Ureter (tissue), 1 donor: ENCODE measurements around the gene ZNF469. TPM values are rescaled to one million over a fixed set of nuclear protein-coding genes. Genes with fewer than 3 reads are reported as not detected.

Experiments
- DNase-seq: peaks from one replicate; pipeline ENCODE4 v3.0.0-alpha.2; 2020; ENCODE audit warnings: low spot score
- total RNA-seq: library from RNA; stranded (reverse); gene quantifications from one replicate; pipeline ENCODE4 v1.2.4, GENCODE V29; 2023
- donor health status: DM: yes; HTN: yes; CAD: no.

The ZNF469 gene
- total RNA-seq, 1 donor from 2014 or later = 3.6 TPM

- no peak for DNase-seq
Observed at GRCh38 chr16:88428156-88428555, 45.4 kb downstream of the ZNF469 start.

DNA sequence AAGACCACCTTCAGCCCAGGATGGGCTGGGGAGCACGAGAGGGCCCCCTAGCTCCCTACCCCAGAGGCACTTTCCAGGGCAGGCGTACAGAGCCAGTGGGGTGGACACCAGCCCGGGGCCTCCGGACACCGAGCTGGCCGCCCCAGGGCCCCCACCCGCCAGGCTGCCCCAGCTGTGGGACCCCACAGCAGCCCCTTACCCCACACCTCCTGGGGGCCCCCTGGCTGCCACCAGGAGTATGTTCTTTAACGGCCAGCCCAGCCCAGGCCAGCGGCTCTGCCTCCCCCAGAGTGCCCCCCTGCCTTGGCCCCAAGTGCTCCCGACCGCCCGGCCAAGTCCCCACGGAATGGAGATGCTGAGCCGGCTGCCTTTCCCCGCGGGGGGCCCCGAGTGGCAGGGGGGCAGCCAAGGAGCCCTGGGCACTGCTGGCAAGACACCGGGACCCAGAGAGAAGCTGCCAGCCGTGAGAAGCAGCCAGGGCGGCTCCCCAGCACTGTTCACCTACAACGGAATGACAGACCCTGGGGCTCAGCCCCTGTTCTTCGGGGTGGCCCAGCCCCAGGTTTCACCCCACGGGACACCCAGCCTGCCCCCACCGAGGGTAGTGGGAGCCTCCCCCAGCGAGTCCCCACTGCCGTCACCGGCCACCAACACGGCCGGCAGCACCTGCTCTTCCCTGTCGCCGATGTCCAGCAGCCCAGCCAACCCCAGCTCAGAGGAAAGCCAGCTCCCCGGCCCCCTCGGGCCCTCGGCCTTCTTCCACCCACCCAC is 46.0 kb downstream of the ZNF469 start:
- no peak for DNase-seq

GRCh38 chr16:88429387-88430184 is 46.8 kb downstream of the ZNF469 start:
- DNase-seq = no peak

DNA sequence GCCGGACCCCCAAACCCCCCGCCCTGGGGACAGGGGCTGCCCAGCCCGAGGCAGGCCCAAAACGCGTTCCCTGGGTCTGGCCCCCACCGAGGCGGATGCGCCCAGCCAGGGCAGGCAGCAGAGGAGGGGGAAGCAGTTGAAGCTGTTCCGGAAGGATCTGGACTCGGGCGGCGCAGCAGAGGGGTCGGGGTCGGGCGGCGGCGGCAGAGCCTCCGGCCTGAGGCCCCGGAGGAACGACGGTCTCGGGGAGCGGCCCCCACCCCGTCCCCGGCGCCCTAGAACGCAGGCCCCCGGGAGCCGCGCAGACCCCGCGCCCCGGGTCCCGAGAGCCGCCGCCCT is 47.4 kb downstream of the ZNF469 start:
- no peak for DNase-seq

DNA sequence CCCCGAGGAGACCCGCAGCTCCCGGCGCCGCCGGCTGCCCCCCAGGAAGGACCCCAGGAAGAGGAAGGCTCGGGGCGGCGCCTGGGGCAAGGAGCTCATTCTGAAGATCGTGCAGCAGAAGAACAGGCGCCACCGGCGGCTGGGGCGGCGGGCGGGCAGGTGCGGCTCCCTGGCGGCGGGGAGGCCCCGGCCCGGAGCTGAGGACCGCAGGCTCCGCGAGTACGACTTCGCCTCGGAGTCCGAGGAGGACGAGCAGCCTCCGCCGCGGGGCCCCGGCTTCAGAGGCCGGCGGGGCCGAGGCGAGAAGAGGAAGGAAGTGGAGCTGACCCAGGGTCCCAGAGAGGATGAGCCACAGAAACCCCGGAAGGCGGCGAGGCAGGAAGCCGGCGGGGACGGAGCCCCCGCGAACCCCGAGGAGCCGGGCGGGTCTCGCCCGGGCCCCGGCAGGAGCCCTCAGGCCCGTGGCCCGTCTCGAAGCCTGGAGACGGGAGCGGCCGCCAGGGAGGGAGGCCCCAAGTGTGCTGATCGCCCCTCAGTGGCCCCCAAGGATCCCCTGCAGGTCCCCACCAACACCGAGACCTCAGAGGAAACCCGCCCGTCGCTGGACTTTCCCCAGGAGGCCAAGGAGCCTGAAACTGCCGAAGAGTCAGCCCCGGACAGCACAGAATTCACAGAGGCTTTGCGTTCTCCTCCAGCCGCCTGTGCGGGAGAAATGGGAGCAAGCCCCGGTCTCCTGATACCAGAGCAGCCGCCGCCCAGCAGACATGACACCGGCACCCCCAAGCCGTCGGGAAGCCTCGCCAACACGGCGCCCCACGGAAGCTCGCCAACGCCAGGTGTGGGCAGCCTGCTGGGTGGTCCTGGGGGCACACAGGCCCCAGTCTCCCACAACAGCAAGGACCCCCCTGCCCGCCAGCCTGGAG is 48.0 kb downstream of the ZNF469 start:
- DNase-seq = no peak

DNA sequence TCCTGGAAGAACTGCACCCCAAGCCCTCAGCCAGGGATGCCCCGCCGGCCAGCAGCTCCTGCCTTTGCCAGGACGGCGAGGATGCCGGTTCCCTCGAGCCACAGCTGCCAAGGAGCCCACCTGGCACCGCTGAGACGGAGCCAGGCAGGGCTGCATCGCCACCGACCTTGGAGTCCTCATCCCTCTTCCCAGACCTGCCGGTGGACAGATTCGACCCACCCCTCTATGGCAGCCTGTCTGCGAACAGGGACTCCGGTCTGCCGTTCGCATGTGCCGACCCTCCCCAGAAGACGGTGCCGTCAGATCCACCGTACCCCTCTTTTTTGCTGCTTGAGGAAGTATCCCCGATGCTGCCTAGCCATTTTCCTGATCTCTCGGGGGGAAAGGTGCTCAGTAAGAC is 48.9 kb downstream of the ZNF469 start:
- no peak for DNase-seq

- no peak for DNase-seq
Observed at GRCh38 chr16:88432174-88432573, 49.4 kb downstream of the ZNF469 start.

Other genes starting within 250 kb of the ZNF469 start
- 13.7 TPM for gene ZFPM1, start 70.3 kb downstream of the ZNF469 start, total RNA-seq
- 47.3 TPM for gene ZC3H18, start 187.4 kb downstream of the ZNF469 start, total RNA-seq